Caco-2 (cell line): Measurements from ENCODE around the gene MAD1L1. TPM values are rescaled to one million over a fixed set of nuclear protein-coding genes. Genes with fewer than 3 reads are reported as not detected.

Experiments used
- BruUV-seq: library from RNA; stranded (reverse); fragments of 400-500 nt; replicated peaks from 2 replicates; lab custom pipeline; 2021; lab: Mats Ljungman, UMichigan
- CTCF ChIA-PET: fragments of 300-600 bp; sonication (Branson Sonifier 250); formaldehyde crosslinking; loops from one replicate; lab custom pipeline; 2022; ENCODE audit warnings: antibody characterized with exemption; lab: Charles Lee
- POLR2A ChIA-PET: fragments of 300-600 bp; sonication (Branson Sonifier 250); formaldehyde crosslinking; loops from one replicate; lab custom pipeline; 2022; ENCODE audit warnings: antibody characterized with exemption; lab: Charles Lee
- DNase-seq, 2 experiments: peaks; one replicate each; pipeline versions ENCODE4 v3.0.0 to v3.0.0-alpha.2; 2020 to 2022
- H3K27me3 ChIP-seq: replicated peaks from 2 replicates; pipeline ENCODE4 v1.6.0; 2011; ENCODE audit warnings: low read length; ENCODE audit not compliant: control insufficient read depth, insufficient read depth
- H3K36me3 ChIP-seq: 2 replicates; pipeline ENCODE4 v1.5.1; 2011; ENCODE audit warnings: low read length; ENCODE audit not compliant: control insufficient read depth, insufficient read depth
- H3K4me1 ChIP-seq: fragments of 250-450 bp; sonication (Bioruptor Pico); 2 replicates; pipeline ENCODE4 v1.5.1; 2020; ENCODE audit warnings: mild to moderate bottlenecking
- H3K4me3 ChIP-seq: 2 replicates; pipeline ENCODE4 v1.5.1; 2011; ENCODE audit warnings: low read depth, mild to moderate bottlenecking, control low read depth, low read length
- H3K9me3 ChIP-seq: fragments of 250-450 bp; sonication (Bioruptor Pico); 2 replicates; pipeline ENCODE4 v1.5.1; 2020; ENCODE audit warnings: mild to moderate bottlenecking, moderate library complexity
- H3K27ac Mint-ChIP-seq: one replicate; pipeline ENCODE4 v1.8.0; 2022; ENCODE audit warnings: mixed read lengths; ENCODE audit not compliant: unreplicated experiment
- H3K27me3 Mint-ChIP-seq: one replicate; pipeline ENCODE4 v1.8.0; 2022; ENCODE audit warnings: mixed read lengths; ENCODE audit not compliant: insufficient read depth, unreplicated experiment
- H3K36me3 Mint-ChIP-seq: one replicate; pipeline ENCODE4 v1.8.0; 2022; ENCODE audit warnings: mild to moderate bottlenecking, mixed read lengths; ENCODE audit not compliant: insufficient read depth, unreplicated experiment
- H3K4me1 Mint-ChIP-seq: one replicate; pipeline ENCODE4 v1.8.0; 2022; ENCODE audit warnings: low read depth, mixed read lengths; ENCODE audit not compliant: unreplicated experiment
- H3K4me3 Mint-ChIP-seq: one replicate; pipeline ENCODE4 v1.8.0; 2022; ENCODE audit warnings: mild to moderate bottlenecking, moderate library complexity, mixed read lengths; ENCODE audit not compliant: unreplicated experiment
- H3K9me3 Mint-ChIP-seq: one replicate; pipeline ENCODE4 v1.8.0; 2022; ENCODE audit warnings: mixed read lengths; ENCODE audit not compliant: unreplicated experiment
- intact Hi-C: fragments of 100-400 bp; cut with micrococcal nuclease; formaldehyde crosslinking; loops from one replicate; pipeline ENCODE4 v1.10.0; 2022; ENCODE audit not compliant: unreplicated experiment
- total RNA-seq: library from RNA; stranded (reverse); gene quantifications from 2 replicates; pipeline ENCODE4 v1.2.3, GENCODE V29; 2022
- TF ChIP-seq, protein P1 (sequence below), 2 experiments: fragments of 200-600 bp in 1 of 2; IDR thresholded peaks; 1 replicate in 1 of 2; 2 replicates in 1 of 2; pipeline versions ENCODE4 v1.5.1 to v1.8.0; 2011 to 2022; ENCODE audit warnings: antibody characterized with exemption in 1 of 2, control low read depth in 1 of 2, inconsistent platforms in 1 of 2, low read depth in 1 of 2, low read length in 1 of 2, mild to moderate bottlenecking in 1 of 2, moderate library complexity in 1 of 2; ENCODE audit not compliant: insufficient read depth in 1 of 2, severe bottlenecking in 1 of 2, unreplicated experiment in 1 of 2

The MAD1L1 gene
- total RNA-seq, 1 experiment from 2014 or later, result 58.6 TPM

DNA sequence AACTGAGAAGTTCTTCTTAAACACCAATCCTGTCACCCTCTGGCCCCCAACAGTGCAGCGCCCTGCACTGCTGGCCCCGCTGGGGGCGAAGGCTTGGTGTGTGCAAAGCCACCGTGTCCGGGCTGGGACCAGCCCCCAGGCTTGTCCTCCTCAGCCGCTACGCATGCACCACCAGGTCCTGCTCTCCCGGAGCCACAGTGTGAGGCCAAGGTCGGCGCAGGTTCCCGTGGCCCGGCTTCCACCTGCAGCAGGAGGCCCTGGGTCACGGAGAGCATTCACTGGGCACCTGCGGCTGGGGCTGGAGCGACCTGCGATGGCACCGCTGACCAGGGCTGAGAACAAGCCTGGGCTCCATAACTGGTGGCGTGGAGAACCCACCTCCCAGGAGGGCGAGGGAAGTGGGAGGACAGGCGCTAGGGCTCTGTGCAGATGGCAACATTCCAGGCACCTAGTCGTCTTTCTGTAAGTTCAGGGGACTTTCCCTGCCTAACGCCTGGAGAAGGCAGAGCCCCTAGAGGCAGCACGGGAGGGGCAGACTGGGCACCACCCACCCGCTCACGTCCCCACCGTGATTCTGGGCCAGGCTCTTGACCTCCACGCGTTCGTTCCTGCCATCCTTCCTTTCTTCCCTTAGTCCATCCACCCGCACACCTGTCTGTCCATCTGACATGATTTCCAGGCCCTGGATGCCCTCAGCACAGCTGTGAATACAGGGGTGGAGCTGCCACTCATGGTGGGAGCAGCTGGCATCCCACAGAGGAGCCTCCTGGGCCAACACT lies 291.1 kb downstream of the MAD1L1 start:
- no peak overlapping the region for H3K27ac Mint-ChIP-seq
- POLR2A ChIA-PET, result no interaction called here

DNA sequence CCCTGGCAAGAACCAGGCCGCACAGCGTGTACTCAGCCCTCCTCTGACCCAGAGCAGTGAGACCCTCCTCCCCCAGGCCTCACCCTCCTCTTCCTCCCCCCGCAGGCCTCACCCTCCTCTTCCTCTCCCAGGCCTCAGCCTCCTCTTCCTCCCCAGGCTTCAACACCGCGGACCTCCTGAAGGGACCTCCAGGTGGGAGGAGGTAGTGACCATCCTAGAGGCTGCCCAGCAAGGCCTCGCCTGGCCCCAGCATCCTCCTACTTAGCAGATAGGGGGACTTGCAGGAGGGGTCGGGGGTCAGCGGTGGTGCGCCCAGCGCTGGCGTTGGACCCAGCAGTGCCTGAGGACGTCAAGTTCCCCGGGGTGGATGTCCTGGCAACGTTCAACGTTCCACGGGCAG lies 291.9 kb downstream of the MAD1L1 start:
- Mint-ChIP-seq H3K36me3 (peaks cover 39% of the 10 kb centered on the region), H3K27ac (no peak overlapping the region), H3K4me3 (no peak overlapping the region), H3K9me3 (no peaks in the 10 kb centered on the region), H3K27me3 (no peaks in the 10 kb centered on the region), H3K4me1 (no peaks in the 10 kb centered on the region)
- Histone ChIP-seq H3K9me3 (no peaks in the 10 kb centered on the region), H3K4me3 (no peak overlapping the region), H3K27me3 (no peaks in the 10 kb centered on the region), H3K36me3 (no peaks in the 10 kb centered on the region), H3K4me1 (no peaks in the 10 kb centered on the region)
- intact Hi-C loops, result no loop called here
- TF ChIP-seq, protein P1, sequence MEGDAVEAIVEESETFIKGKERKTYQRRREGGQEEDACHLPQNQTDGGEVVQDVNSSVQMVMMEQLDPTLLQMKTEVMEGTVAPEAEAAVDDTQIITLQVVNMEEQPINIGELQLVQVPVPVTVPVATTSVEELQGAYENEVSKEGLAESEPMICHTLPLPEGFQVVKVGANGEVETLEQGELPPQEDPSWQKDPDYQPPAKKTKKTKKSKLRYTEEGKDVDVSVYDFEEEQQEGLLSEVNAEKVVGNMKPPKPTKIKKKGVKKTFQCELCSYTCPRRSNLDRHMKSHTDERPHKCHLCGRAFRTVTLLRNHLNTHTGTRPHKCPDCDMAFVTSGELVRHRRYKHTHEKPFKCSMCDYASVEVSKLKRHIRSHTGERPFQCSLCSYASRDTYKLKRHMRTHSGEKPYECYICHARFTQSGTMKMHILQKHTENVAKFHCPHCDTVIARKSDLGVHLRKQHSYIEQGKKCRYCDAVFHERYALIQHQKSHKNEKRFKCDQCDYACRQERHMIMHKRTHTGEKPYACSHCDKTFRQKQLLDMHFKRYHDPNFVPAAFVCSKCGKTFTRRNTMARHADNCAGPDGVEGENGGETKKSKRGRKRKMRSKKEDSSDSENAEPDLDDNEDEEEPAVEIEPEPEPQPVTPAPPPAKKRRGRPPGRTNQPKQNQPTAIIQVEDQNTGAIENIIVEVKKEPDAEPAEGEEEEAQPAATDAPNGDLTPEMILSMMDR (IDR thresholded peaks at IDR 0.05; ENCODE audit: insufficient read depth in 1 of 2, low read depth in 1 of 2, low read length in 1 of 2, severe bottlenecking in 1 of 2, unreplicated experiment in 1 of 2), result no peak
- no TSS peak for BruUV-seq
- POLR2A ChIA-PET, result no interaction called here
- CTCF ChIA-PET, result no interaction called here
- no peak for DNase-seq

More for the DNA sequence above, 291.1 kb downstream of the MAD1L1 start:
- Histone ChIP-seq H3K4me1 (no peaks in the 10 kb centered on the region), H3K9me3 (no peaks in the 10 kb centered on the region), H3K36me3 (no peaks in the 10 kb centered on the region), H3K27me3 (no peaks in the 10 kb centered on the region), H3K4me3 (no peak overlapping the region)
- no TSS peak for BruUV-seq
- no peaks in the 10 kb centered on the region for H3K9me3 Mint-ChIP-seq
- TF ChIP-seq, protein P1 (IDR thresholded peaks at IDR 0.05; ENCODE audit: insufficient read depth in 1 of 2, low read depth in 1 of 2, low read length in 1 of 2, severe bottlenecking in 1 of 2, unreplicated experiment in 1 of 2), result no peak
- CTCF ChIA-PET, result no interaction called here
- H3K4me1 Mint-ChIP-seq, result no peaks in the 10 kb centered on the region
- H3K36me3 Mint-ChIP-seq, result peaks cover 33% of the 10 kb centered on the region
- intact Hi-C loops, result no loop called here
- no peak overlapping the region for H3K4me3 Mint-ChIP-seq
- H3K27me3 Mint-ChIP-seq, result no peaks in the 10 kb centered on the region
- DNase-seq, result no peak

DNA sequence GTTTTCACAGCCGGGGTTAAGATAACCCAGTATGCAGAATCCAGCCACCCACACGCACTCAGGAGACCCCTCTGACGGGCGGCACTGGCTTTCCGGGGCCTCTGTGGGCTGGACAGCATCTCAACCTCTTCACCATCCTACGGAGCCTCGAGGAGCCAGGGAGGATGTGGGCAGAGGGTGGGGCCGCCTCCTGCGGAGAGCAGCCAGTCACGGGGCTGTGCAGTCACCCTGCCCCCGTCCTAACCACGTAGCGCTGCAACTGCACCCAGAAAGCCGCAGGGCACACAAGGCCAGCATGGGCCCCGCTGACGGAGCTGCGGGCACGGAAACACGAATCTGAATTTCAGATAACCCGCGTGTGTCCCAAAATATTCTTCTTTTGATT lies 292.4 kb downstream of the MAD1L1 start:
- Mint-ChIP-seq H3K27me3 (no peaks in the 10 kb centered on the region), H3K4me1 (no peaks in the 10 kb centered on the region), H3K4me3 (no peak overlapping the region), H3K9me3 (no peaks in the 10 kb centered on the region), H3K27ac (no peak overlapping the region), H3K36me3 (peaks cover 36% of the 10 kb centered on the region)
- Histone ChIP-seq H3K36me3 (no peaks in the 10 kb centered on the region), H3K9me3 (no peaks in the 10 kb centered on the region), H3K4me1 (no peaks in the 10 kb centered on the region), H3K4me3 (no peak overlapping the region), H3K27me3 (no peaks in the 10 kb centered on the region)
- POLR2A ChIA-PET, result no interaction called here
- DNase-seq, result no peak
- no TSS peak for BruUV-seq
- TF ChIP-seq, protein P1 (IDR thresholded peaks at IDR 0.05; ENCODE audit: insufficient read depth in 1 of 2, low read depth in 1 of 2, low read length in 1 of 2, severe bottlenecking in 1 of 2, unreplicated experiment in 1 of 2), result no peak
- CTCF ChIA-PET, result no interaction called here
- intact Hi-C loops, result no loop called here
